Measurements from ENCODE around the gene OXT.

OXT gene

GRCh38 chr20:3085571-3086072 lies 14.2 kb downstream of the OXT start:
- peaks cover 4% of the 10 kb centered on the region; the same call in 1 of the 2 replicates for H3K27me3 ChIP-seq (replicated peaks; ENCODE audit: control insufficient read depth, insufficient read depth, low read length)

GRCh38 chr20:3088031-3088430 lies 16.6 kb downstream of the OXT start:
- Histone ChIP-seq H3K4me3 (replicated peaks; ENCODE audit: low read depth, low read length) (no peak overlapping the region), H3K36me3 (ENCODE audit: control insufficient read depth, insufficient read depth, low read length) (no peaks in the 10 kb centered on the region), H3K27me3 (replicated peaks; ENCODE audit: control insufficient read depth, insufficient read depth, low read length) (peaks cover 4% of the 10 kb centered on the region; the same call in 1 of the 2 replicates)
- DNase-seq (ENCODE audit: extremely low read depth, insufficient read length): no peak
- no peak for TF ChIP-seq CTCF (IDR thresholded peaks at IDR 0.05; ENCODE audit: insufficient read depth, low read length, poor library complexity, severe bottlenecking)

More at GRCh38 chr20:3085571-3086072, 14.2 kb downstream of the OXT start:
- Histone ChIP-seq H3K4me3 (replicated peaks; ENCODE audit: low read depth, low read length) (no peak overlapping the region), H3K36me3 (ENCODE audit: control insufficient read depth, insufficient read depth, low read length) (no peaks in the 10 kb centered on the region)
- no peak for TF ChIP-seq CTCF (IDR thresholded peaks at IDR 0.05; ENCODE audit: insufficient read depth, low read length, poor library complexity, severe bottlenecking)
- no peak for DNase-seq (ENCODE audit: extremely low read depth, insufficient read length)

GRCh38 chr20:3090565-3090964 lies 19.1 kb downstream of the OXT start:
- TF ChIP-seq CTCF (IDR thresholded peaks at IDR 0.05; ENCODE audit: insufficient read depth, low read length, poor library complexity, severe bottlenecking): no peak
- Histone ChIP-seq H3K27me3 (replicated peaks; ENCODE audit: control insufficient read depth, insufficient read depth, low read length) (no peaks in the 10 kb centered on the region; the same call in 1 of the 2 replicates), H3K4me3 (replicated peaks; ENCODE audit: low read depth, low read length) (no peak overlapping the region), H3K36me3 (ENCODE audit: control insufficient read depth, insufficient read depth, low read length) (no peaks in the 10 kb centered on the region)
- no peak for DNase-seq (ENCODE audit: extremely low read depth, insufficient read length)

GRCh38 chr20:3092611-3093379 lies 21.4 kb downstream of the OXT start:
- no peaks in the 10 kb centered on the region; the same call in 1 of the 2 replicates for H3K27me3 ChIP-seq (replicated peaks; ENCODE audit: control insufficient read depth, insufficient read depth, low read length)
- H3K4me3 ChIP-seq (replicated peaks; ENCODE audit: low read depth, low read length): peak overlapping the region; percentile 32
- TF ChIP-seq CTCF (IDR thresholded peaks at IDR 0.05; ENCODE audit: insufficient read depth, low read length, poor library complexity, severe bottlenecking): no peak
- no peaks in the 10 kb centered on the region for H3K36me3 ChIP-seq (ENCODE audit: control insufficient read depth, insufficient read depth, low read length)
- DNase-seq (ENCODE audit: extremely low read depth, insufficient read length): peak; percentile 39

- Histone ChIP-seq H3K4me3 (replicated peaks; ENCODE audit: low read depth, low read length) (no peak overlapping the region), H3K36me3 (ENCODE audit: control insufficient read depth, insufficient read depth, low read length) (no peaks in the 10 kb centered on the region), H3K27me3 (replicated peaks; ENCODE audit: control insufficient read depth, insufficient read depth, low read length) (no peaks in the 10 kb centered on the region; the same call in 1 of the 2 replicates)
- no peak for DNase-seq (ENCODE audit: extremely low read depth, insufficient read length)
- no peak for TF ChIP-seq CTCF (IDR thresholded peaks at IDR 0.05; ENCODE audit: insufficient read depth, low read length, poor library complexity, severe bottlenecking)
These were observed 22.5 kb downstream of the OXT start for GRCh38 chr20:3093861-3094361.
